ENCODE results near the gene TMUB2.

The TMUB2 gene

GRCh38 chr17:44233582-44233981 lies 46.8 kb downstream of the TMUB2 start:
- ChIA-PET CTCF (no interaction called here), POLR2A (no interaction called here)
- Histone ChIP-seq H3K27ac (ENCODE audit: extremely low read depth, low read depth, low read length) (no peak overlapping the region), H3K36me3 (ENCODE audit: control insufficient read depth in 2 of 2, insufficient read depth in 1 of 2, low read length in 2 of 2) (no peaks in the 10 kb centered on the region), H3K4me3 (ENCODE audit: low read depth, low read length) (no peak overlapping the region), H3K9me3 (ENCODE audit: control insufficient read depth, insufficient read depth, low read depth, low read length) (no peaks in the 10 kb centered on the region), H3K4me1 (ENCODE audit: control insufficient read depth, insufficient read depth, low read length) (peaks cover 10% of the 10 kb centered on the region)
- TF ChIP-seq, protein P1, sequence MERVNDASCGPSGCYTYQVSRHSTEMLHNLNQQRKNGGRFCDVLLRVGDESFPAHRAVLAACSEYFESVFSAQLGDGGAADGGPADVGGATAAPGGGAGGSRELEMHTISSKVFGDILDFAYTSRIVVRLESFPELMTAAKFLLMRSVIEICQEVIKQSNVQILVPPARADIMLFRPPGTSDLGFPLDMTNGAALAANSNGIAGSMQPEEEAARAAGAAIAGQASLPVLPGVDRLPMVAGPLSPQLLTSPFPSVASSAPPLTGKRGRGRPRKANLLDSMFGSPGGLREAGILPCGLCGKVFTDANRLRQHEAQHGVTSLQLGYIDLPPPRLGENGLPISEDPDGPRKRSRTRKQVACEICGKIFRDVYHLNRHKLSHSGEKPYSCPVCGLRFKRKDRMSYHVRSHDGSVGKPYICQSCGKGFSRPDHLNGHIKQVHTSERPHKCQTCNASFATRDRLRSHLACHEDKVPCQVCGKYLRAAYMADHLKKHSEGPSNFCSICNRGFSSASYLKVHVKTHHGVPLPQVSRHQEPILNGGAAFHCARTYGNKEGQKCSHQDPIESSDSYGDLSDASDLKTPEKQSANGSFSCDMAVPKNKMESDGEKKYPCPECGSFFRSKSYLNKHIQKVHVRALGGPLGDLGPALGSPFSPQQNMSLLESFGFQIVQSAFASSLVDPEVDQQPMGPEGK (tag by site-specific recombination; IDR thresholded peaks at IDR 0.05) = no peak
- TF ChIP-seq ZNF362 (tag by site-specific recombination; IDR thresholded peaks at IDR 0.05) = no peak
- no peak for TF ChIP-seq ZNF157 (tag by site-specific recombination; IDR thresholded peaks at IDR 0.05)
- no peak for TF ChIP-seq ZNF19 (tag by site-specific recombination; IDR thresholded peaks at IDR 0.05; ENCODE audit: low read depth)
- TF ChIP-seq, protein P2, sequence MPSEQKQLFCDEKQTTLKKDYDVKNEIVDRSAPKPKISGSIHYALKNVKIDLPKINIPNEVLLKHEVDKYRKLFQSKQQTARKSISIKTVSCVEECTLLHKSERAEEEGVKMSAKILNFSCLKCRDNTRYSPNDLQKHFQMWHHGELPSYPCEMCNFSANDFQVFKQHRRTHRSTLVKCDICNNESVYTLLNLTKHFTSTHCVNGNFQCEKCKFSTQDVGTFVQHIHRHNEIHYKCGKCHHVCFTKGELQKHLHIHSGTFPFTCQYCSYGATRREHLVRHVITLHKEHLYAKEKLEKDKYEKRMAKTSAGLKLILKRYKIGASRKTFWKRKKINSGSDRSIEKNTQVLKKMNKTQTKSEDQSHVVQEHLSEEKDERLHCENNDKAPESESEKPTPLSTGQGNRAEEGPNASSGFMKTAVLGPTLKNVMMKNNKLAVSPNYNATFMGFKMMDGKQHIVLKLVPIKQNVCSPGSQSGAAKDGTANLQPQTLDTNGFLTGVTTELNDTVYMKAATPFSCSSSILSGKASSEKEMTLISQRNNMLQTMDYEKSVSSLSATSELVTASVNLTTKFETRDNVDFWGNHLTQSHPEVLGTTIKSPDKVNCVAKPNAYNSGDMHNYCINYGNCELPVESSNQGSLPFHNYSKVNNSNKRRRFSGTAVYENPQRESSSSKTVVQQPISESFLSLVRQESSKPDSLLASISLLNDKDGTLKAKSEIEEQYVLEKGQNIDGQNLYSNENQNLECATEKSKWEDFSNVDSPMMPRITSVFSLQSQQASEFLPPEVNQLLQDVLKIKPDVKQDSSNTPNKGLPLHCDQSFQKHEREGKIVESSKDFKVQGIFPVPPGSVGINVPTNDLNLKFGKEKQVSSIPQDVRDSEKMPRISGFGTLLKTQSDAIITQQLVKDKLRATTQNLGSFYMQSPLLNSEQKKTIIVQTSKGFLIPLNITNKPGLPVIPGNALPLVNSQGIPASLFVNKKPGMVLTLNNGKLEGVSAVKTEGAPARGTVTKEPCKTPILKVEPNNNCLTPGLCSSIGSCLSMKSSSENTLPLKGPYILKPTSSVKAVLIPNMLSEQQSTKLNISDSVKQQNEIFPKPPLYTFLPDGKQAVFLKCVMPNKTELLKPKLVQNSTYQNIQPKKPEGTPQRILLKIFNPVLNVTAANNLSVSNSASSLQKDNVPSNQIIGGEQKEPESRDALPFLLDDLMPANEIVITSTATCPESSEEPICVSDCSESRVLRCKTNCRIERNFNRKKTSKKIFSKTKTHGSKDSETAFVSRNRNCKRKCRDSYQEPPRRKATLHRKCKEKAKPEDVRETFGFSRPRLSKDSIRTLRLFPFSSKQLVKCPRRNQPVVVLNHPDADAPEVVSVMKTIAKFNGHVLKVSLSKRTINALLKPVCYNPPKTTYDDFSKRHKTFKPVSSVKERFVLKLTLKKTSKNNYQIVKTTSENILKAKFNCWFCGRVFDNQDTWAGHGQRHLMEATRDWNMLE (tag by site-specific recombination; conservative IDR thresholded peaks at IDR 0.05; ENCODE audit: low read depth) = no peak
- TF ChIP-seq ZNF146 (tag by site-specific recombination; IDR thresholded peaks at IDR 0.05) = no peak
- no peak for TF ChIP-seq ZNF707 (tag by site-specific recombination; IDR thresholded peaks at IDR 0.05)
- TF ChIP-seq SP2 (tag by site-specific recombination; IDR thresholded peaks at IDR 0.05) = no peak
- TF ChIP-seq ZNF654 (tag by site-specific recombination; IDR thresholded peaks at IDR 0.05; ENCODE audit: low read depth) = no peak
- TF ChIP-seq, protein P3, sequence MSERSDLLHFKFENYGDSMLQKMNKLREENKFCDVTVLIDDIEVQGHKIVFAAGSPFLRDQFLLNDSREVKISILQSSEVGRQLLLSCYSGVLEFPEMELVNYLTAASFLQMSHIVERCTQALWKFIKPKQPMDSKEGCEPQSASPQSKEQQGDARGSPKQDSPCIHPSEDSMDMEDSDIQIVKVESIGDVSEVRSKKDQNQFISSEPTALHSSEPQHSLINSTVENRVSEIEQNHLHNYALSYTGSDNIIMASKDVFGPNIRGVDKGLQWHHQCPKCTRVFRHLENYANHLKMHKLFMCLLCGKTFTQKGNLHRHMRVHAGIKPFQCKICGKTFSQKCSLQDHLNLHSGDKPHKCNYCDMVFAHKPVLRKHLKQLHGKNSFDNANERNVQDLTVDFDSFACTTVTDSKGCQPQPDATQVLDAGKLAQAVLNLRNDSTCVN (tag by site-specific recombination; optimal IDR thresholded peaks at IDR 0.05) = no peak
- no peak for TF ChIP-seq ZNF391 (tag by site-specific recombination; IDR thresholded peaks at IDR 0.05; ENCODE audit: borderline replicate concordance, low read depth)
- TF ChIP-seq ZFHX2 (tag by site-specific recombination; conservative IDR thresholded peaks at IDR 0.05) = peak; percentile 63
- 0 out of 2 replicates have a peak, but pooled peaks have one; percentile 9 for TF ChIP-seq PRDM6 (tag by site-specific recombination; IDR thresholded peaks at IDR 0.05)
- TF ChIP-seq ZNF777 (tag by site-specific recombination; IDR thresholded peaks at IDR 0.05; ENCODE audit: borderline replicate concordance) = no peak
- TF ChIP-seq OSR2 (tag by site-specific recombination; IDR thresholded peaks at IDR 0.05) = no peak
- TF ChIP-seq ZNF121 (tag by site-specific recombination; IDR thresholded peaks at IDR 0.05) = no peak
- no peak for TF ChIP-seq FEZF1 (tag by site-specific recombination; IDR thresholded peaks at IDR 0.05)
- TF ChIP-seq ZNF280D (tag by site-specific recombination; IDR thresholded peaks at IDR 0.05) = no peak
- no peak for TF ChIP-seq ZNF76 (tag by site-specific recombination; IDR thresholded peaks at IDR 0.05; ENCODE audit: borderline replicate concordance, low read depth)
- TF ChIP-seq ZNF175 (tag by site-specific recombination; IDR thresholded peaks at IDR 0.05) = no peak
- TF ChIP-seq ZNF302 (tag by site-specific recombination; IDR thresholded peaks at IDR 0.05; ENCODE audit: low read depth) = no peak
- TF ChIP-seq EGR2 (tag by site-specific recombination; IDR thresholded peaks at IDR 0.05; ENCODE audit: low read depth) = peak; percentile 60
- no peak for TF ChIP-seq ZNF571 (tag by site-specific recombination; IDR thresholded peaks at IDR 0.05)
- TF ChIP-seq ZNF549 (tag by site-specific recombination; IDR thresholded peaks at IDR 0.05) = no peak
- TF ChIP-seq ZFP69B (tag by site-specific recombination; IDR thresholded peaks at IDR 0.05) = no peak

Data from HEK293 (cell line).